Neural cell (in vitro differentiated cells): ENCODE data around the gene SLC2A4RG. TPM values are rescaled to one million over a fixed set of nuclear protein-coding genes. Genes with fewer than 3 reads are reported as not detected.

Experiments
- H2AFZ ChIP-seq: fragments of 200-600, 300-800 bp; sonication (generic), shearing (Covaris generic); 2 replicates; pipeline ENCODE4 v1.6.0; 2014; ENCODE audit warnings: low read depth, mild to moderate bottlenecking, antibody characterized with exemption, low read length, moderate library complexity
- H3F3A ChIP-seq: fragments of 200-600 bp; shearing (Covaris generic); 2 replicates; pipeline ENCODE4 v1.6.1; 2016; ENCODE audit warnings: mild to moderate bottlenecking, moderate library complexity, mixed read lengths, antibody characterized with exemption, low read length; ENCODE audit not compliant: insufficient read depth, poor library complexity, severe bottlenecking
- H3K27ac ChIP-seq: fragments of 200-600, 300-800 bp; sonication (generic), shearing (Covaris generic); 2 replicates; pipeline ENCODE4 v1.5.1; 2014; ENCODE audit warnings: mild to moderate bottlenecking, low read length, moderate library complexity
- H3K27me3 ChIP-seq: fragments of 300-800, 200-600 bp; sonication (generic), shearing (Covaris generic); 2 replicates; pipeline ENCODE4 v1.6.0; 2014; ENCODE audit warnings: mild to moderate bottlenecking, low read depth, low read length, moderate library complexity; ENCODE audit not compliant: insufficient read depth
- H3K36me3 ChIP-seq: fragments of 300-800, 200-600 bp; sonication (generic), shearing (Covaris generic); 2 replicates; pipeline ENCODE4 v1.5.1; 2014; ENCODE audit warnings: mild to moderate bottlenecking, antibody characterized with exemption, low read length, moderate library complexity; ENCODE audit not compliant: insufficient read depth
- H3K4me2 ChIP-seq: fragments of 300-800, 200-600 bp; sonication (generic), shearing (Covaris generic); 2 replicates; pipeline ENCODE4 v1.6.0; 2014; ENCODE audit warnings: mild to moderate bottlenecking, low read length
- H3K4me3 ChIP-seq: fragments of 300-800, 200-600 bp; sonication (generic), shearing (Covaris generic); 2 replicates; pipeline ENCODE4 v1.5.1; 2014; ENCODE audit warnings: mild to moderate bottlenecking, low read length, moderate library complexity
- H3K79me2 ChIP-seq: fragments of 200-600 bp; shearing (Covaris generic); replicated peaks from 2 replicates; pipeline ENCODE4 v1.6.0; 2014; ENCODE audit warnings: mild to moderate bottlenecking, low read length, moderate library complexity; ENCODE audit not compliant: insufficient read depth
- H3K9ac ChIP-seq: fragments of 300-800, 200-600 bp; sonication (generic), shearing (Covaris generic); 2 replicates; pipeline ENCODE4 v1.6.1; 2016; ENCODE audit warnings: mild to moderate bottlenecking, low read length, mixed read lengths
- H3K9me2 ChIP-seq: fragments of 200-600 bp; shearing (Covaris generic); 2 replicates; pipeline ENCODE4 v1.6.1; 2016; ENCODE audit warnings: mild to moderate bottlenecking, low read length, mixed read lengths; ENCODE audit not compliant: insufficient read depth
- H3K9me3 ChIP-seq: fragments of 200-600, 300-800 bp; sonication (generic), shearing (Covaris generic); 2 replicates; pipeline ENCODE4 v1.6.1; 2016; ENCODE audit warnings: mild to moderate bottlenecking, mixed run types, low read length, moderate library complexity, mixed read lengths
- H4K20me1 ChIP-seq: fragments of 200-600 bp; shearing (Covaris generic); 2 replicates; pipeline ENCODE4 v1.6.1; 2016; ENCODE audit warnings: mild to moderate bottlenecking, mixed run types; ENCODE audit not compliant: insufficient read depth
- EP300 ChIP-seq: fragments of 450-650 bp; conservative IDR thresholded peaks from 2 replicates; pipeline ENCODE4 v1.6.1; 2014; ENCODE audit warnings: antibody characterized with exemption, mild to moderate bottlenecking, moderate library complexity; ENCODE audit not compliant: poor library complexity, severe bottlenecking
- EZH2 ChIP-seq: fragments of 200-600, 300-800 bp; shearing (Covaris generic), sonication (generic); IDR thresholded peaks from 2 replicates; pipeline ENCODE4 v1.6.1; 2014; ENCODE audit warnings: antibody characterized with exemption, low read length, borderline replicate concordance, mild to moderate bottlenecking; ENCODE audit not compliant: insufficient read depth, poor library complexity, severe bottlenecking
- MXI1 ChIP-seq: fragments of 450-650 bp; conservative IDR thresholded peaks from 2 replicates; pipeline ENCODE4 v1.6.1; 2014; ENCODE audit warnings: antibody characterized with exemption, mild to moderate bottlenecking; ENCODE audit not compliant: poor library complexity, severe bottlenecking
- POLR2AphosphoS5 ChIP-seq: IDR thresholded peaks from 2 replicates; pipeline ENCODE4 v1.6.1; 2012
- RAD21 ChIP-seq: fragments of 450-650 bp; conservative IDR thresholded peaks from 2 replicates; pipeline ENCODE4 v1.6.1; 2014; ENCODE audit warnings: antibody characterized with exemption, mild to moderate bottlenecking, moderate library complexity
- SMC3 ChIP-seq: fragments of 450-650 bp; conservative IDR thresholded peaks from 2 replicates; pipeline ENCODE4 v1.6.1; 2014; ENCODE audit warnings: antibody characterized with exemption, mild to moderate bottlenecking, moderate library complexity; ENCODE audit not compliant: poor library complexity
- TAF1 ChIP-seq: IDR thresholded peaks from 2 replicates; pipeline ENCODE4 v1.6.1; 2012; ENCODE audit warnings: low read depth
- polyA plus RNA-seq: library from polyadenylated mRNA; depleted of rRNA; stranded (reverse); fragments of >200 nt; gene quantifications from 2 replicates; pipeline ENCODE4 v1.2.3, GENCODE V29; 2014
- TF ChIP-seq, protein P1 (sequence below): fragments of 450-650 bp; IDR thresholded peaks from 2 replicates; pipeline ENCODE4 v1.5.1; 2014; ENCODE audit warnings: antibody characterized with exemption, mild to moderate bottlenecking, moderate library complexity; ENCODE audit not compliant: poor library complexity, severe bottlenecking
- TF ChIP-seq, protein P2 (sequence below): IDR thresholded peaks from 2 replicates; pipeline ENCODE4 v1.6.1; 2012; ENCODE audit warnings: borderline replicate concordance

SLC2A4RG gene
- polyA plus RNA-seq, 1 donor from 2014 or later: 52.1 TPM

DNA sequence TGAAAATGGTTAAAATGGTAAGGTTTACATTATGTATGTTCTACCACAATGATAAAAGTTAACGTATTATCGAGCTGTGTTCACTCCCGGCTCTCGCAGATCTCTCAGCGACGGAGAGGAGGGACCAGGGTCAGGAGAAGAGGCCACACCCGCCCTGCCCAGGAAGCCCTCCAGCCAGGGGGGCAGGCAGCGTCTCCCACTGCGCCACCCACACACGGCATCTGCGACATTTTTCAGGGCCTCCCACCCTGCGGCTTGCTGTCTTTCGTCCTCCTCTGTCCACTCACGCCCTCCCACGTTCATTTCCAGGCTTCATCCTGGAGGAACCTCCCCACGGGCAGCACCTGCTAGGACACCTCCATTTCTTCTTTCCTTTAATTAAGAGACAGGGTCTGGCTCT is 48.2 kb downstream of the SLC2A4RG start:
- Histone ChIP-seq H3K9me3 (no peaks in the 10 kb centered on the region), H2AFZ (no peak overlapping the region), H3K27me3 (no peaks in the 10 kb centered on the region), H3F3A (peaks cover 3% of the 10 kb centered on the region), H3K27ac (no peak overlapping the region), H4K20me1 (no peaks in the 10 kb centered on the region), H3K79me2 (peaks cover 4% of the 10 kb centered on the region), H3K36me3 (no peaks in the 10 kb centered on the region), H3K4me2 (no peak overlapping the region), H3K9me2 (no peaks in the 10 kb centered on the region), H3K4me3 (no peak overlapping the region), H3K9ac (no peak overlapping the region)
- no peak for TF ChIP-seq POLR2AphosphoS5
- no peak for TF ChIP-seq EP300
- no peak for TF ChIP-seq MXI1
- TF ChIP-seq EZH2: no peak
- TF ChIP-seq SMC3: no peak
- TF ChIP-seq, protein P1, sequence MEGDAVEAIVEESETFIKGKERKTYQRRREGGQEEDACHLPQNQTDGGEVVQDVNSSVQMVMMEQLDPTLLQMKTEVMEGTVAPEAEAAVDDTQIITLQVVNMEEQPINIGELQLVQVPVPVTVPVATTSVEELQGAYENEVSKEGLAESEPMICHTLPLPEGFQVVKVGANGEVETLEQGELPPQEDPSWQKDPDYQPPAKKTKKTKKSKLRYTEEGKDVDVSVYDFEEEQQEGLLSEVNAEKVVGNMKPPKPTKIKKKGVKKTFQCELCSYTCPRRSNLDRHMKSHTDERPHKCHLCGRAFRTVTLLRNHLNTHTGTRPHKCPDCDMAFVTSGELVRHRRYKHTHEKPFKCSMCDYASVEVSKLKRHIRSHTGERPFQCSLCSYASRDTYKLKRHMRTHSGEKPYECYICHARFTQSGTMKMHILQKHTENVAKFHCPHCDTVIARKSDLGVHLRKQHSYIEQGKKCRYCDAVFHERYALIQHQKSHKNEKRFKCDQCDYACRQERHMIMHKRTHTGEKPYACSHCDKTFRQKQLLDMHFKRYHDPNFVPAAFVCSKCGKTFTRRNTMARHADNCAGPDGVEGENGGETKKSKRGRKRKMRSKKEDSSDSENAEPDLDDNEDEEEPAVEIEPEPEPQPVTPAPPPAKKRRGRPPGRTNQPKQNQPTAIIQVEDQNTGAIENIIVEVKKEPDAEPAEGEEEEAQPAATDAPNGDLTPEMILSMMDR: no peak
- TF ChIP-seq RAD21: no peak
- TF ChIP-seq TAF1: no peak
- TF ChIP-seq, protein P2, sequence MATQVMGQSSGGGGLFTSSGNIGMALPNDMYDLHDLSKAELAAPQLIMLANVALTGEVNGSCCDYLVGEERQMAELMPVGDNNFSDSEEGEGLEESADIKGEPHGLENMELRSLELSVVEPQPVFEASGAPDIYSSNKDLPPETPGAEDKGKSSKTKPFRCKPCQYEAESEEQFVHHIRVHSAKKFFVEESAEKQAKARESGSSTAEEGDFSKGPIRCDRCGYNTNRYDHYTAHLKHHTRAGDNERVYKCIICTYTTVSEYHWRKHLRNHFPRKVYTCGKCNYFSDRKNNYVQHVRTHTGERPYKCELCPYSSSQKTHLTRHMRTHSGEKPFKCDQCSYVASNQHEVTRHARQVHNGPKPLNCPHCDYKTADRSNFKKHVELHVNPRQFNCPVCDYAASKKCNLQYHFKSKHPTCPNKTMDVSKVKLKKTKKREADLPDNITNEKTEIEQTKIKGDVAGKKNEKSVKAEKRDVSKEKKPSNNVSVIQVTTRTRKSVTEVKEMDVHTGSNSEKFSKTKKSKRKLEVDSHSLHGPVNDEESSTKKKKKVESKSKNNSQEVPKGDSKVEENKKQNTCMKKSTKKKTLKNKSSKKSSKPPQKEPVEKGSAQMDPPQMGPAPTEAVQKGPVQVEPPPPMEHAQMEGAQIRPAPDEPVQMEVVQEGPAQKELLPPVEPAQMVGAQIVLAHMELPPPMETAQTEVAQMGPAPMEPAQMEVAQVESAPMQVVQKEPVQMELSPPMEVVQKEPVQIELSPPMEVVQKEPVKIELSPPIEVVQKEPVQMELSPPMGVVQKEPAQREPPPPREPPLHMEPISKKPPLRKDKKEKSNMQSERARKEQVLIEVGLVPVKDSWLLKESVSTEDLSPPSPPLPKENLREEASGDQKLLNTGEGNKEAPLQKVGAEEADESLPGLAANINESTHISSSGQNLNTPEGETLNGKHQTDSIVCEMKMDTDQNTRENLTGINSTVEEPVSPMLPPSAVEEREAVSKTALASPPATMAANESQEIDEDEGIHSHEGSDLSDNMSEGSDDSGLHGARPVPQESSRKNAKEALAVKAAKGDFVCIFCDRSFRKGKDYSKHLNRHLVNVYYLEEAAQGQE: no peak

DNA sequence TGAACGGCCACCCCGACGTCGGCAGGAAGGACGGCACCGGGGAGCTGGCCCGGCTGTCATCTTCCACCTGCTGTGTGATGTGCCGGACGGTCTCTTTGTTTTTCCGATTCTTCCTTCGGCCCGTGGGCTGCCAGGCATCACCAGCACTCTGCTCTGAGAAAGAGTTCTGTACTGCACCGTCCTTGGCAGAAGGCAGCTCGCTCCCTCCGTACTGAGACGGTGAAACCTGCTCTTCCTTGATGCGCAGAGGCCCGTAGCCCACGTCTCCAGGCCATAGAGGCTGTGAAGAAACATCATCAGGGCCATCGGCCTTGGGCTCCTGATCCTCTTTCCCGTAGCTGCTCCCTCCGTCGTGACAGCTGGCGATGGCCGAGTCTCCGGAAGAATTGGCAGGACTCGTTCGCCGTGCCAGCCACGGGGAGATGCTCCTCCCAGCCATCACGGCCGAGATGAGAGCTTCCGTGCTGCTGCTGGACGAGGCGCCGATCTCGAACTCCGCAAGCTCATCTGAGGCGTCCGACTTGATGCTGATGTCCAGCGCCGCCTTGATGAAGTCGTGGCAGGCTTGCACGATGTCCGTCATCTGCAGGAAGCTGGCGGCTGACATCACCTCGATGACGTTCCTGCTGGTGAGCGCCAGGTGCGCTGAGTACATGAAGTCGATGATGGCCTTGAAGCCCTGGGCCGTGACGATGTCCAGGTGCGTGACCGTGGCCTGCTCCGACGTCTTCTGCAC is 50.4 kb downstream of the SLC2A4RG start:
- H3F3A ChIP-seq: peaks cover 3% of the 10 kb centered on the region
- H3K9ac ChIP-seq: no peak overlapping the region
- TF ChIP-seq EZH2: no peak
- no peak for TF ChIP-seq MXI1
- TF ChIP-seq, protein P2: no peak
- TF ChIP-seq, protein P1: no peak
- no peak for TF ChIP-seq EP300
- TF ChIP-seq TAF1: no peak
- TF ChIP-seq SMC3: no peak
- no peak for TF ChIP-seq RAD21
- no peak for TF ChIP-seq POLR2AphosphoS5
- no peaks in the 10 kb centered on the region for H3K36me3 ChIP-seq
- H3K79me2 ChIP-seq: peaks cover 8% of the 10 kb centered on the region
- no peak overlapping the region for H3K4me2 ChIP-seq
- no peaks in the 10 kb centered on the region for H3K27me3 ChIP-seq
- H4K20me1 ChIP-seq: no peaks in the 10 kb centered on the region
- H3K9me3 ChIP-seq: no peaks in the 10 kb centered on the region
- no peak overlapping the region for H3K4me3 ChIP-seq
- H3K27ac ChIP-seq: no peak overlapping the region
- no peaks in the 10 kb centered on the region for H3K9me2 ChIP-seq
- H2AFZ ChIP-seq: no peak overlapping the region
